Measurements from ENCODE around the gene CDK5RAP1.

Gene CDK5RAP1

DNA sequence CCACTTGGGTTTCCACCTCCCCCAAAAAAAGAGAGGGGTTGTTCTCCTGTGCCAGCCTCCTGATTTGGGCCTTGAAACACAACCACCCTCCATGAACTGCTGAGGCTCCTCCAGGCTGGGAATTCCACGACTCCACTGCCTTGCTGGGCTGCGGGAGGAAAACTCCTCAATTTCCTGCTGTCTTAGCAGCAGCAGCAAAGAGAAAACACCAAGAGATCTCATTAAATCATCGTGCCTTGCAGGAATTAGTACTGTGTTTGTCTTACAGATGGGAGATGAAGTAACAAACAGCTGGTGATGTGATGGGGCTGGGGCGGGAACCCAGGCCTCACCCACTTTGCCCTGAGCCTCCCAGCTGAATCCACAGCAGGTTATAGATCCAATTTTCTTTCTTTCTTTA lies 89.3 kb downstream of the CDK5RAP1 start:
- TF ChIP-seq, protein P1, sequence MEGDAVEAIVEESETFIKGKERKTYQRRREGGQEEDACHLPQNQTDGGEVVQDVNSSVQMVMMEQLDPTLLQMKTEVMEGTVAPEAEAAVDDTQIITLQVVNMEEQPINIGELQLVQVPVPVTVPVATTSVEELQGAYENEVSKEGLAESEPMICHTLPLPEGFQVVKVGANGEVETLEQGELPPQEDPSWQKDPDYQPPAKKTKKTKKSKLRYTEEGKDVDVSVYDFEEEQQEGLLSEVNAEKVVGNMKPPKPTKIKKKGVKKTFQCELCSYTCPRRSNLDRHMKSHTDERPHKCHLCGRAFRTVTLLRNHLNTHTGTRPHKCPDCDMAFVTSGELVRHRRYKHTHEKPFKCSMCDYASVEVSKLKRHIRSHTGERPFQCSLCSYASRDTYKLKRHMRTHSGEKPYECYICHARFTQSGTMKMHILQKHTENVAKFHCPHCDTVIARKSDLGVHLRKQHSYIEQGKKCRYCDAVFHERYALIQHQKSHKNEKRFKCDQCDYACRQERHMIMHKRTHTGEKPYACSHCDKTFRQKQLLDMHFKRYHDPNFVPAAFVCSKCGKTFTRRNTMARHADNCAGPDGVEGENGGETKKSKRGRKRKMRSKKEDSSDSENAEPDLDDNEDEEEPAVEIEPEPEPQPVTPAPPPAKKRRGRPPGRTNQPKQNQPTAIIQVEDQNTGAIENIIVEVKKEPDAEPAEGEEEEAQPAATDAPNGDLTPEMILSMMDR (conservative IDR thresholded peaks at IDR 0.05) = no peak
- no peak overlapping the region for H3K27ac ChIP-seq

DNA sequence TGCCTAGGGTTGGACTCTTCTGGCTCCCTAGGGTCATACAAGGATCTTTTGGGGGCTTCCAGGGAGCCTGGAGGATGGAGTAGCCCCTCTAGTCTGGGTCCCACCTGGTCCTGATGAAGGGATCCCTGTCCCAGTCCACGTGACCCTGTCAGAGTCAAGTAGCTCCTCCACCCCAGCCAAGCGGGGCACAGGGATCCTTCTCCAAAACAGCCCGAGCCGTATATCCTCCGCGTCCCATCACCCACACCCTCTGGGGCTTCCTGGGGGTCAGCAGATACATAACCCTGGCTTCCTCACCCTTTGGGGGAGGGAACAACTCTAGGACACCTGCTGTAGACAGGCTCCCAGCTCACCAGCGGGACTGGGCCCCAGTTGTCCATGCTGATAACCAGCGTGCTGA lies 90.3 kb downstream of the CDK5RAP1 start:
- TF ChIP-seq, protein P1 (conservative IDR thresholded peaks at IDR 0.05) = no peak
- no peak overlapping the region for H3K27ac ChIP-seq

DNA sequence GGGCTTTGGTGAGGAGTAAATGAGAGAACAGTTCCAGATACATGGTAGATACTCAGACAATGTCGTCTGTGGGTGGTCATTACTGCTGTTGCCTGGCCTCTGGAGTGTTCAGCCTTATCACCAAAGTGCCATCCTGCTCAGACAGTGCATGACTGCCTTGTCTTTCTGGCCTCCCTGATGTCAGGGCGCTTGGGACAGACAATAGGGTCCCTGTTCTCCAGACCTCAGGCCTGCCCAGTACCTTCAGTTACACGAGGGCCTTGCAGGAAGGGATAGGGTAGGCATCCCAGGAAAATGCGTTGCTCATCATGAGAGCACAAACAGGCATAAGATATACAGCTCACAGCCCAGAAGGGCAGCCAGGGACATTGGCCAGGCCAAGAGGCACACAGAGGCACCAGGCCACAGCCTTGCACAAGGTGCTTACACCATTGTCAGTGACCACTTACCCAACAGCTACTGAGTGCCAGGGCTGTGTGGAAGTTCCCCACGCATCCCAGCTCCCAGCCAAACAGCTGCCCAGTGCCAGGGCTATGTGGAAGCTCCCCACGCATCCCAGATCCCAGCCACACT lies 90.9 kb downstream of the CDK5RAP1 start:
- H3K27ac ChIP-seq = no peak overlapping the region
- TF ChIP-seq, protein P1 (conservative IDR thresholded peaks at IDR 0.05) = no peak

DNA sequence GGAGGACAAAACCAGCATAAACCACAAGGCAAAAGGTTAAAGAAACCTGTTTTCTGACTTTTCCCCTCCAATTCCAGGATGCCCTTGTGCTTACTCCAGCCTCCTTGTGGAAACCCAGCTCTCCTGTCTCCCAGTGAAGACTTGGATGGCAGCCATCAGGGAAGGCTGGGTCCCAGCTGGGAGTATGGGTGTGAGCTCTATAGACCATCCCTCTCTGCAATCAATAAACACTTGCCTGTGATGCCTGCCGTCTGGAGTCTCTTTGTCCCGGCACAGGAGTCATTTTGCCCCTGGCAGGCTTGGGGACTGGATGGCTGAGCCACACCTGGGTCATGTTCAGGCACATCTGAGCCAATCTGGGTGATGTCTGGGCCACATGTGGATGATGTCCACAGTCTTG lies 91.7 kb downstream of the CDK5RAP1 start:
- no peak overlapping the region for H3K27ac ChIP-seq
- TF ChIP-seq, protein P1 (conservative IDR thresholded peaks at IDR 0.05) = no peak

Data from VCaP (cell line).